Naive thymus-derived CD8-positive, alpha-beta T cell (primary cell): ENCODE measurements around the gene MECP2. TPM values are rescaled to one million over a fixed set of nuclear protein-coding genes. Genes with fewer than 3 reads are reported as not detected.
"Not testable (repeated sequence)": the region's sequence is repeated elsewhere in the genome, so short reads cannot be mapped to it uniquely, and the experiment has no call there.

ENCODE experiments used
- ATAC-seq, 2 donors: fragments of 150-1000 bp; cut with Tn5 transposase in 1 of 2; sonication (Bioruptor Pico), chemical (Tn5 transposase) in 1 of 2; 1 replicate in 1 of 2; 2 replicates in 1 of 2; pipeline ENCODE4 v1.10.0; 2021; ENCODE audit warnings: mild to moderate bottlenecking in 2 of 2, moderate library complexity in 2 of 2
- POLR2A ChIA-PET: fragments of 350-600 bp; sonication (Branson Sonifier 250); formaldehyde crosslinking; loops from one replicate; lab custom pipeline; 2021; ENCODE audit warnings: antibody characterized with exemption; lab: Charles Lee
- DNase-seq, 10 donors: peaks; one replicate each; pipeline versions ENCODE4 v3.0.0 to v3.0.0-alpha.2; 2020 to 2022
- H3K27ac Mint-ChIP-seq, 10 donors: one replicate each; pipeline ENCODE4 v1.8.0; 2020 to 2022; ENCODE audit warnings: mild to moderate bottlenecking in 10 of 10, mixed read lengths in 10 of 10, moderate library complexity in 4 of 10, inconsistent platforms in 1 of 10
- H3K27me3 Mint-ChIP-seq, 5 donors: one replicate each; pipeline ENCODE4 v1.8.0; 2021 to 2022; ENCODE audit warnings: mixed read lengths in 5 of 5
- H3K36me3 Mint-ChIP-seq, 3 donors: one replicate each; pipeline ENCODE4 v1.8.0; 2020 to 2022; ENCODE audit warnings: mixed read lengths in 3 of 3, mild to moderate bottlenecking in 2 of 3, inconsistent platforms in 1 of 3
- H3K4me1 Mint-ChIP-seq, 4 donors: one replicate each; pipeline ENCODE4 v1.8.0; 2021 to 2022; ENCODE audit warnings: mixed read lengths in 4 of 4
- H3K4me3 Mint-ChIP-seq, 10 donors: one replicate each; pipeline ENCODE4 v1.8.0; 2020 to 2022; ENCODE audit warnings: mild to moderate bottlenecking in 10 of 10, mixed read lengths in 10 of 10, moderate library complexity in 6 of 10, inconsistent platforms in 1 of 10
- H3K9me3 Mint-ChIP-seq, 9 donors: one replicate each; pipeline ENCODE4 v1.8.0; 2020 to 2022; ENCODE audit warnings: mixed read lengths in 9 of 9, mild to moderate bottlenecking in 3 of 9, inconsistent platforms in 1 of 9, moderate library complexity in 1 of 9
- microRNA-seq: library from miRNA; unstranded; fragments of <30 nt; microRNA quantifications from one replicate; pipeline ENCODE4 v1.2.0, GENCODE V29; 2022; ENCODE audit warnings: borderline microRNAs expressed
- polyA plus RNA-seq, 3 donors: library from polyadenylated mRNA; unstranded; fragments of 300-500 nt; fragmentation: Illumina TruSeq; gene quantifications; one replicate each; pipeline ENCODE4 v1.2.3, GENCODE V29; 2021
- total RNA-seq, 8 experiments: library from RNA in 2 of 8; stranded (reverse) in 2 of 8; gene quantifications; one replicate each; pipeline ENCODE4 v1.2.3 and lab custom pipeline; 2021 to 2026

Gene MECP2
- total and polyA plus RNA-seq, 5 experiments from 2014 or later = 12.0 to 88.3 (median 22.2) TPM

- H3K9me3 Mint-ChIP-seq, H3K27me3 Mint-ChIP-seq, H3K36me3 Mint-ChIP-seq: not testable (repeated sequence)
- POLR2A ChIA-PET = interaction anchor here (1.0 to 3.4 kb wide), 7 partner anchors 9 to 417 kb away, joined by 3 to 55 read pairs (median 7); partner anchors contain the start of genes HCFC1, IRAK1, RPL10 and TMEM187
- H3K4me3 Mint-ChIP-seq = peak overlapping the region; percentile 61 to 82 (median 74)
- ATAC-seq (peak; percentile 31 to 67), DNase-seq (peak in 1 of 10 donors; percentile 30)
- H3K4me1 Mint-ChIP-seq = peaks cover 15 to 51% (median 40%) of the 10 kb centered on the region in 4 donors
- H3K27ac Mint-ChIP-seq = peak overlapping the region; percentile 87 to 97 (median 94)
These were observed 117.1 kb downstream of the MECP2 start for GRCh38 chrX:153980394-153980793.

DNA sequence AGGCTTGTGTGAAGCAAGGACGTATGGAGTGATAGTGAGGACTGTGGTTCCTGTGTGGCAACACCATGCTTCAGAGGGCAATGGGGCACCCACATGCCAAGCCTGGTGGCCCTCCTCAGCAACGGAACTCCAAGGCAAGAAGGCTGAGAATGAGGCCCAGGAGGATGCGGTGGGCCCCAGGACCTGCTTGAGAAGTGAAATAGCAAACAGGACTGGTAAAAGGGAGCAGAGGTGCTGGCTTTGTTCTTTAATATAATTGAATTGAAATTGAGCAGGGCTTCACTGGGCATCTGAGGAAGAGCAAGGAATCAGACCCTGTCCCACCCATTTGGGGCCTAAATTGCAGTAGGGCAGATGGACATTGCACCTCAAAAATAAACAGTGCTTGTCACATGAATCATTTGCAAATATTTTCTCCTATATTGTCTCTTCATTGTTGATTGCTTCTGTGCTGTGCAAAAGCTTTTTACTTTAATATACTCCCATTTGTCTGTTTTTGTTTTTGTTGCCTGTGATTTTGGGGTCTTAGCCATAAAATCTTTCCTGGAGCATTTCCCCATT lies 122.7 kb downstream of the MECP2 start:
- DNase-seq (no peak), ATAC-seq (no peak)
- Mint-ChIP-seq H3K4me1 (peaks cover 6 to 22% (median 16%) of the 10 kb centered on the region in 4 donors), H3K27me3 (no peaks in the 10 kb centered on the region), H3K36me3 (peaks cover 0 to 4% (median 0%) of the 10 kb centered on the region in 3 donors), H3K27ac (peak overlapping the region; percentile 85 to 98 (median 96)), H3K4me3 (peak overlapping the region in 9 of 10 donors; percentile 11 to 92 (median 63)), H3K9me3 (no peaks in the 10 kb centered on the region)
- POLR2A ChIA-PET = interaction anchor here (1.5 to 6.2 kb wide), 3 partner anchors 11 to 49 kb away, joined by 7 to 69 read pairs (median 8); partner anchors contain the start of genes ARHGAP4 and IRAK1

DNA sequence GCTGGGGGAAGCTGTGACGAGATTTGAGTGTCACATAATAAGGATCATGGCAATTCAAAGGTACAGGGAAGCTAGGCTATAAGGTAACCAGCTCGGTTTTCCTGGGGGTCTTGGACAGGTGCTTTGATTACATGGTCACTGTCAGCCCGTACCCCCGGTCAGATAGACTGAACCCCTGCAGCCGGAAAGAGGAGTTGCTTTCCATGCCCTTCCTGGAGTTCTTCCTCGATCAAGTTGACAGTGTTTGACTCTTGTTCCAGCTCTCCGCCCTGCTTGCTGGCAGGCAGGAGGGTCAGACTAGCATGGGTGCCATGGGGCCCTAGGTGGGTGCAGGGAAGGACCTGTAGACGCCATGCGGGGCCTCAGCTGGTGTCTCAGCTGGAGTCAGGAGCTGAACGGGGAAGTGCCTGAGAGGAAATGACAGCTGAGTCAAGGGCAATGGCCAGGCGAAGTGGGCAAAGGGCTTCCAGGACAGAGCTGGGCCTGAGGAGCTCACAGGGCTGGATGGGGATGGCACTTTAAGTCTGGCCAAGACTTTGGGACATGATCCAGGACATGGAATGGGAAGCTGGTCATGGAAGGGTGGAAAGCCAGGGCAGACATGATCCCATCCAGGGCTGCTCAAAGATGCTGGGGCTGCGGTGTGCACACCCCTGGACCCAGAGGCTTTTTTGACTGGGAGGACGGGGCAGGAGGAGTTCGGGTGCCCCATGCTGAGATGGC lies 123.4 kb downstream of the MECP2 start:
- H3K9me3 Mint-ChIP-seq = no peaks in the 10 kb centered on the region
- peak overlapping the region; percentile 47 to 94 (median 90) for H3K4me3 Mint-ChIP-seq
- no peaks in the 10 kb centered on the region for H3K27me3 Mint-ChIP-seq
- DNase-seq (no peak), ATAC-seq (no peak)
- peak overlapping the region; percentile 85 to 98 (median 96) for H3K27ac Mint-ChIP-seq
- peaks cover 6 to 23% (median 20%) of the 10 kb centered on the region in 4 donors for H3K4me1 Mint-ChIP-seq
- peaks cover 0 to 4% (median 0%) of the 10 kb centered on the region in 3 donors for H3K36me3 Mint-ChIP-seq
- POLR2A ChIA-PET = interaction anchor here (0.6 to 6.2 kb wide), 6 partner anchors 7 to 434 kb away, joined by 3 to 69 read pairs (median 8); partner anchors contain the start of genes ARHGAP4, IRAK1 and MECP2

DNA sequence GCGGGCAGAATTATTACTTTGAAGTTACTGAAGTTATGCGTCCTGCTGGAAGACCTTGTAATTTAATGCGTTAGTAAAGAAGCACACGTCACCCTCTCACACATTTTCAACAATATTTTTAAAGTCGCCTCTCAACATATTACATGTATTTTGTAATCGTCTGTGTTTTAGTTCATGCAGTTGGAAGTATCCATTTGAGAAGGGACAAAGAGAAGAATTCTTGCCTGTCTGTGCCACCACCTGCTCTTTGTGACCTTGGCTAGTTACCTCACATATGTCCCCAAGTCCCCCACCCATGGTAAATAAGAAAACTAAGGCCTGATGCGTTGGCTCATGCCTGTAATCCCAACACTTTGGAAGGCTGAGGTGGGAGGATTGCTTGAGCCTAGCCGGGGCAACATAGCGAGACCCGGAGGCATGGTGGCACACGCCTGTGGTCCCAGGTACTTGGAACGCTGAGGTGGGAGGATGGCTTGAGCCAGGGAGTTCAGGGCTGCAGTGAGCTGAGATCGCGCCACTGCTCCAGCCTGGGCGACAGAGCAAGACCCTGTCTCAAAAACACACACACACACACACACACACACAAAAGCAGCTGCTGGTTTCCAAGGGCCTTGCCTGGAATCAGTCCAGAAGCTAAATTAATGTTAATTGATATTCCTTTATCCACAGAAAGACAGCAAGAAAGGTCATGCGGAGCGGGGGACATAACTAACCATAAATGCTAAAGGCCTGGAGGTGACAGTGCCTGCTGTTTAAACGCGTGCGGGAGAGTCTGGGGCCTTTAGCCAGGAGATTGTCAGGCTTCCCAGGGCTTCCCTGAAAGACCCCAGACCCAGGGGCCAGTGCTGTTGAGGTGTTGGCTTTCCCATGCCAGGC lies 124.2 kb downstream of the MECP2 start:
- ATAC-seq (peak in 1 of 2 donors; percentile 0), DNase-seq (no peak)
- H3K27ac Mint-ChIP-seq = peak overlapping the region; percentile 89 to 98 (median 96)
- H3K9me3 Mint-ChIP-seq = no peaks in the 10 kb centered on the region
- peak overlapping the region; percentile 80 to 94 (median 90) for H3K4me3 Mint-ChIP-seq
- H3K27me3 Mint-ChIP-seq = no peaks in the 10 kb centered on the region
- H3K36me3 Mint-ChIP-seq = peaks cover 0 to 4% (median 0%) of the 10 kb centered on the region in 3 donors
- POLR2A ChIA-PET = interaction anchor here (0.6 to 7.9 kb wide), 13 partner anchors 8 to 516 kb away, joined by 3 to 131 read pairs (median 8); partner anchors contain the start of genes ARHGAP4, IRAK1, MECP2 and SLC10A3
- H3K4me1 Mint-ChIP-seq = peaks cover 6 to 26% (median 22%) of the 10 kb centered on the region in 4 donors

GRCh38 chrX:153972368-153973126 lies 125.0 kb downstream of the MECP2 start, which contains the start of gene TMEM187:
TMEM187 (plus strand) TSS chrX:153972754; CDS start chrX:153982063, 9,309 bp downstream.
- no peaks in the 10 kb centered on the region for H3K9me3 Mint-ChIP-seq

More at GRCh38 chrX:153972368-153973126, 125.0 kb downstream of the MECP2 start, which contains the start of gene TMEM187:
- peaks cover 0 to 4% (median 0%) of the 10 kb centered on the region in 3 donors for H3K36me3 Mint-ChIP-seq
- peaks cover 9 to 34% (median 30%) of the 10 kb centered on the region in 4 donors for H3K4me1 Mint-ChIP-seq
- POLR2A ChIA-PET = interaction anchor here (1.1 to 7.9 kb wide), 14 partner anchors 9 to 575 kb away, joined by 3 to 131 read pairs (median 8); partner anchors contain the start of genes ARHGAP4, G6PD, IDH3G and IKBKG
- no peaks in the 10 kb centered on the region for H3K27me3 Mint-ChIP-seq
- peak within 1 kb of the TSS; percentile 96 to 100 (median 100) for H3K27ac Mint-ChIP-seq
- H3K4me3 Mint-ChIP-seq = peak within 1 kb of the TSS; percentile 94 to 100 (median 100)
- ATAC-seq (peak; percentile 49 to 54), DNase-seq (peak; percentile 81 to 93 (median 84))

Small RNA genes within 50 kb of the gene (microRNA-seq; reads per million reads assigned to microRNA genes)
- gene MIR3202-1 = not detected
- gene MIR3202-2 = not detected
- not detected for gene MIR718

Other genes starting within 250 kb of the MECP2 start
- gene L1CAM, start 211.5 kb downstream of the MECP2 start, total RNA-seq = under 1 TPM; 0.16 to 0.23 TPM
- not detected for gene L1CAM, start 211.5 kb downstream of the MECP2 start, polyA plus RNA-seq
- not detected for gene AVPR2, start 193.0 kb downstream of the MECP2 start, total RNA-seq
- not detected for gene AVPR2, start 193.0 kb downstream of the MECP2 start, polyA plus RNA-seq
- 100 to 1,000 TPM; 324 to 353 TPM for gene ARHGAP4, start 171.5 kb downstream of the MECP2 start, total RNA-seq
- gene ARHGAP4, start 171.5 kb downstream of the MECP2 start, polyA plus RNA-seq = 100 to 1,000 TPM in 1 of 3 donors, 10 to 100 TPM in 2; 58.9 to 112 (median 96.6) TPM
- 10 to 100 TPM; 72.1 to 80.8 TPM for gene NAA10, start 162.7 kb downstream of the MECP2 start, total RNA-seq
- 10 to 100 TPM; 66.8 to 73.3 (median 71.3) TPM for gene NAA10, start 162.7 kb downstream of the MECP2 start, polyA plus RNA-seq
- 10 to 100 TPM; 17.8 to 18.2 TPM for gene RENBP, start 153.1 kb downstream of the MECP2 start, total RNA-seq
- gene RENBP, start 153.1 kb downstream of the MECP2 start, polyA plus RNA-seq = under 1 TPM; 0.49 to 0.96 (median 0.73) TPM
- 10 to 100 TPM; 62.4 to 64.9 TPM for gene HCFC1, start 125.9 kb downstream of the MECP2 start, total RNA-seq
- 10 to 100 TPM in 1 of 3 donors, 1 to 10 TPM in 2; 3.3 to 11.9 (median 7.9) TPM for gene HCFC1, start 125.9 kb downstream of the MECP2 start, polyA plus RNA-seq
- gene TMEM187, start 125.0 kb downstream of the MECP2 start, total RNA-seq = 10 to 100 TPM in 1 of 2 experiments, 1 to 10 TPM in 1; 9.3 to 11.2 TPM
- gene TMEM187, start 125.0 kb downstream of the MECP2 start, polyA plus RNA-seq = 10 to 100 TPM in 1 of 3 donors, 1 to 10 TPM in 2; 3.1 to 13.6 (median 8.9) TPM
- gene IRAK1, start 77.8 kb downstream of the MECP2 start, total RNA-seq = 10 to 100 TPM; 68.8 to 76.6 TPM
- 10 to 100 TPM; 23.9 to 44.7 (median 27.8) TPM for gene IRAK1, start 77.8 kb downstream of the MECP2 start, polyA plus RNA-seq
- gene OPN1LW, start 46.5 kb upstream of the MECP2 start, total RNA-seq = not detected
- gene OPN1LW, start 46.5 kb upstream of the MECP2 start, polyA plus RNA-seq = not detected
- gene OPN1MW, start 84.9 kb upstream of the MECP2 start, total RNA-seq = not detected
- not detected for gene OPN1MW, start 84.9 kb upstream of the MECP2 start, polyA plus RNA-seq
- gene OPN1MW2, start 122.0 kb upstream of the MECP2 start, total RNA-seq = not detected
- gene OPN1MW2, start 122.0 kb upstream of the MECP2 start, polyA plus RNA-seq = not detected
- gene OPN1MW3, start 159.9 kb upstream of the MECP2 start, total RNA-seq = not detected
- gene OPN1MW3, start 159.9 kb upstream of the MECP2 start, polyA plus RNA-seq = not detected
- gene TEX28, start 197.4 kb upstream of the MECP2 start, total RNA-seq = not detected
- not detected for gene TEX28, start 197.4 kb upstream of the MECP2 start, polyA plus RNA-seq
- gene TKTL1, start 198.1 kb upstream of the MECP2 start, total RNA-seq = 1 to 10 TPM; 1.1 to 2.2 TPM
- gene TKTL1, start 198.1 kb upstream of the MECP2 start, polyA plus RNA-seq = 10 to 100 TPM; 38.8 to 56.4 (median 39.0) TPM